HG03439 (cell line): ENCODE results near the gene XPOT.
A peak's percentile ranks its signal among the peaks of the same experiment; 100 is the strongest.
"Not testable (repeated sequence)": the region's sequence is repeated elsewhere in the genome, so short reads cannot be mapped to it uniquely, and the experiment has no call there.

Experiments used
- ATAC-seq: cut with Tn5 transposase; IDR thresholded peaks from one replicate; pipeline ENCODE4 v1.9.1; 2021; ENCODE audit warnings: mild to moderate bottlenecking, moderate library complexity; ENCODE audit not compliant: unreplicated experiment

Gene XPOT

GRCh38 chr12:64403707-64404469, at the start of gene XPOT:
Gene XPOT (plus strand): TSS chr12:64404392. CDS start chr12:64410036, 5,644 bp downstream.
- peak; percentile 95 for ATAC-seq

- not testable (repeated sequence) for ATAC-seq
Measured at GRCh38 chr12:64356209-64356608, 48.0 kb upstream of the XPOT start.

- not testable (repeated sequence) for ATAC-seq
Measured at GRCh38 chr12:64361173-64361572, 43.0 kb upstream of the XPOT start.

- ATAC-seq = no peak
Measured at GRCh38 chr12:64362721-64363305, 41.4 kb upstream of the XPOT start.

GRCh38 chr12:64383675-64384074, 20.5 kb upstream of the XPOT start:
- ATAC-seq = no peak

GRCh38 chr12:64385019-64385418, 19.2 kb upstream of the XPOT start:
- ATAC-seq = no peak

- no peak for ATAC-seq
Measured at GRCh38 chr12:64385468-64385867, 18.7 kb upstream of the XPOT start.

GRCh38 chr12:64387197-64387816, 16.9 kb upstream of the XPOT start:
- ATAC-seq = no peak

GRCh38 chr12:64389154-64389553, 15.0 kb upstream of the XPOT start:
- ATAC-seq = no peak

- no peak for ATAC-seq
Measured at GRCh38 chr12:64390275-64390851, 13.8 kb upstream of the XPOT start, which contains the start of gene C12orf56. Gene C12orf56 (minus strand): TSS chr12:64390758. CDS start chr12:64390565, 193 bp downstream.

- no peak for ATAC-seq
Measured at GRCh38 chr12:64392221-64392620, 12.0 kb upstream of the XPOT start.

- no peak for ATAC-seq
Measured at GRCh38 chr12:64395739-64396138, 8.5 kb upstream of the XPOT start.

- no peak for ATAC-seq
Measured at GRCh38 chr12:64400041-64400440, 4.2 kb upstream of the XPOT start.

- ATAC-seq = no peak
Measured at GRCh38 chr12:64402181-64402580, 2.0 kb upstream of the XPOT start.

- peak; percentile 43 for ATAC-seq
Measured at GRCh38 chr12:64404470-64405256, 471 bp downstream of the XPOT start.

- ATAC-seq = no peak
Measured at GRCh38 chr12:64407342-64408223, 3.4 kb downstream of the XPOT start.

GRCh38 chr12:64411427-64411826, 7.2 kb downstream of the XPOT start:
- no peak for ATAC-seq

- no peak for ATAC-seq
Measured at GRCh38 chr12:64412459-64412858, 8.3 kb downstream of the XPOT start.

- ATAC-seq = no peak
Measured at GRCh38 chr12:64413884-64414283, 9.7 kb downstream of the XPOT start.

GRCh38 chr12:64418209-64418608, 14.0 kb downstream of the XPOT start:
- ATAC-seq = no peak
